ENCODE results near the gene FASTK.

Gene FASTK

DNA sequence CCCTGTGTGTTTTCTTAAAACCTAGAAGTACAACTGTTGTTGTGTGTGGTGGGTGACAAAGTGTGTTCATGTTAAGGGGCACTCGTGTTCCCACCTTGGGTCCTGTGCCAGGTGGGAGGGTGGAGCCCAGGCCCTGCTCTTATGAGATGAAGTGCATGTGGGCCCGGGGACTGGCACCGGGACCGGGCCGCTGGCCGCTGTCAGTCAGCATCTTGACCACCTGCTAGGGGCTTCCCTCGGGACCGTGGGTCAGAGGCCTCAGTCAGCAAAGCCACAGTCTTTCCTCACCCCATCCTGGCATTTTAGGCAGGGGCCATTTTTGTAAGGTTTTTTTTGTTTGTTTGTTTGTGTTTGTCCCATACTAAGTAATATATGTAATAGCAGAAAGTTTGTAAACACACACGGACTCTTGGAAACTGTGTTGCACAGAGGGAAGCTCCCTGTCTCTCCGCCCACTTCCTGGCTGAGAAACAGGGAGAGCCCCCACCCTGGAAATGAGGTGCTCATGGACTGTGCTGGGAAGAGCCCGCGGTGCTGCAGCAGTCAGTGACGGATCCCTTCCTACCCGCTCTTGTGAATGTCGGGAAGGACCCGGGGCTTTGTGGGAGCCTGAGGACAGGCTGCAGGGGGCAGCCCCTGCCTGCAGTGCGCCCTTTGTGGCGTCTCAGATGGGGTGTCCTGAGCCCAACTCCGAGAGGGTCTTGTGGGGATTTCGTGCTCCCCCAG is 19.0 kb upstream of the FASTK start:
- no peak overlapping the region for H3K4me3 ChIP-seq (ENCODE audit: low read depth, low read length)
- no peak for DNase-seq (ENCODE audit: low read depth)
- TF ChIP-seq, protein P1, sequence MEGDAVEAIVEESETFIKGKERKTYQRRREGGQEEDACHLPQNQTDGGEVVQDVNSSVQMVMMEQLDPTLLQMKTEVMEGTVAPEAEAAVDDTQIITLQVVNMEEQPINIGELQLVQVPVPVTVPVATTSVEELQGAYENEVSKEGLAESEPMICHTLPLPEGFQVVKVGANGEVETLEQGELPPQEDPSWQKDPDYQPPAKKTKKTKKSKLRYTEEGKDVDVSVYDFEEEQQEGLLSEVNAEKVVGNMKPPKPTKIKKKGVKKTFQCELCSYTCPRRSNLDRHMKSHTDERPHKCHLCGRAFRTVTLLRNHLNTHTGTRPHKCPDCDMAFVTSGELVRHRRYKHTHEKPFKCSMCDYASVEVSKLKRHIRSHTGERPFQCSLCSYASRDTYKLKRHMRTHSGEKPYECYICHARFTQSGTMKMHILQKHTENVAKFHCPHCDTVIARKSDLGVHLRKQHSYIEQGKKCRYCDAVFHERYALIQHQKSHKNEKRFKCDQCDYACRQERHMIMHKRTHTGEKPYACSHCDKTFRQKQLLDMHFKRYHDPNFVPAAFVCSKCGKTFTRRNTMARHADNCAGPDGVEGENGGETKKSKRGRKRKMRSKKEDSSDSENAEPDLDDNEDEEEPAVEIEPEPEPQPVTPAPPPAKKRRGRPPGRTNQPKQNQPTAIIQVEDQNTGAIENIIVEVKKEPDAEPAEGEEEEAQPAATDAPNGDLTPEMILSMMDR (IDR thresholded peaks at IDR 0.05; ENCODE audit: control insufficient read depth, extremely low read depth, insufficient read depth), result no peak

DNA sequence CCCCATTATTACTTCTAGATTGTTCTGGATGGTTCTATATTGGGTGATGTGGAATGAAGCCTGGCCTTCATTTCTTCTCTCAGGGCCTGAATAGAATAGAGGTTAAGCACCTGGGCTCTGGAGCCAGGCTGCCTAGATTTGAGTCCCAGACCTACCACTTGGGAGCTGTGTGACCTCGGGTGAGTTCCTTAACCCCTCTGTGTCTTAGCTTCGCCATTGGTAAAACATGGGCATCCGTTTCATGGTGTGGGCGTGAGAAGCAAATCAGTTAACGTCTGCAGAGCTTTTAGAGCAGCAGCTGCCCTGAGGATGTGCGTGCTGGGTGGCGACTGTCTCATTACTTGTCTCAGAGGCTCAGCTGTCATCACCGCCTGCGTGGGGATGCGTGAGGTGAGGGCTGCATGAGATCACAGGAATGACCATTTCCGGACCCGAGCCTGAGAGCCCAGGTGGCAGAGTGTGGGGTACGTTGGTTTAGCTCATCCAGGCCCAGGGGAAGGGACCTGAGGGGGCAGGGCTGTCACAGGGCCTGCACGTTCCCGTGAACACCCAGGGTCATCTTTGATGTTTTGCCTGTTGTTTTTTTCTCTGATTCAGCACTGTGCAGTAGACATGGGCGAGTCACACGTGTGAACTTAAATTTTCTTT is 15.3 kb upstream of the FASTK start:
- no peak overlapping the region for H3K4me3 ChIP-seq (ENCODE audit: low read depth, low read length)
- DNase-seq (ENCODE audit: low read depth), result no peak
- TF ChIP-seq, protein P1 (IDR thresholded peaks at IDR 0.05; ENCODE audit: control insufficient read depth, extremely low read depth, insufficient read depth), result no peak

DNA sequence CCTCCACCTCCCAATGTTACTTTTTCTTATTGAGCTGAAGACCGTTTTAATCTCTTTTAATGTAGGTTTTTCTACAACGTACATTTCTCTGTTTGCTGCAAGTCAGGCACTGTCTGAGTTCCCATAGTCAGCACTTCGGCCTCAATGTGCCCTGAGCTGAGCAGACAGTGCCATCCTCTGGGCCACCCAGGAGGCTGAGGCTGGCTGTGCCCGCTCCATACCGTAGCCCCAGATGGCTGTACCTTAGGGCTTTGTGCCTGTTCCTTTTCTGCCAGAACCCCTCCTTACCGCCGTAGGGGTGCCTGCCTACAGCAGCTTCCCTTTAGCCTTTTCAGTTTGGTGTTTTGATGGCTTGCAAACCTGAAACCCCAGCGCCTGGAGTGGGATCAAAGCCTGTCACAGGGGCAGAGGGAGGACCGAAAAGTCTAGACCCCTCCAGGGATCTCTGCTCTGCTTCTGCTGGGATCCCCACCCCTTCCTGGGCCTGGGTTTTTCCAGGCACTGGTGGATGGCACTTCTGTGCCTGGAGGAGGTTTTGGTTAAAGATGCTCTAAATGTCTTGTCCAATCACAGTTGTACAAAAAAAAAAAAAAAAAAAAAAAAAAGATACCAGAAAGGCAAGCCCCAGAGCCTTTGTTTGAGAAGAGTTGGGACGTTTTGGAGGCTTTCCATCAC is 14.7 kb upstream of the FASTK start:
- H3K4me3 ChIP-seq (ENCODE audit: low read depth, low read length), result no peak overlapping the region
- TF ChIP-seq, protein P1 (IDR thresholded peaks at IDR 0.05; ENCODE audit: control insufficient read depth, extremely low read depth, insufficient read depth), result no peak
- DNase-seq (ENCODE audit: low read depth), result no peak

DNA sequence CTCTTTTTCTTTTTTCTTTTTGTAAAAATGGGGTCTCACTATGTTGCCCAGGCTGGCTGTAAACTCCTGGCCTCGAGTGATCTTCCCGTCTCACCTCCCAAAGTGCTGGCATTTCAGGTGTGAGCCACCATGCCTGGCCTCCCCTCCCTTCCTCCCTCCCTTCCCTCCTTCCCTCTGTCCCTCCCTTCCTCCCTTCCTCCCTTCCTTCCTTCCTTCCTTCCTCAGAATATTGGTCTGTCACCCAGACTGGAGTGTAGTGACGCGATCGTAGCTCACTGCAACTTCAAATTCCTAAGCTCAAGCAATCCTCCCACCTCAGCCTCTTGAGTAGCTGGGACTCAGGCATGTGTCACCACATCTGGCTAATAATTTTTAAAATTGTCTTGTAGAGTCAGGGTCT is 14.1 kb upstream of the FASTK start:
- H3K4me3 ChIP-seq (ENCODE audit: low read depth, low read length), result no peak overlapping the region
- TF ChIP-seq, protein P1 (IDR thresholded peaks at IDR 0.05; ENCODE audit: control insufficient read depth, extremely low read depth, insufficient read depth), result no peak
- no peak for DNase-seq (ENCODE audit: low read depth)

DNA sequence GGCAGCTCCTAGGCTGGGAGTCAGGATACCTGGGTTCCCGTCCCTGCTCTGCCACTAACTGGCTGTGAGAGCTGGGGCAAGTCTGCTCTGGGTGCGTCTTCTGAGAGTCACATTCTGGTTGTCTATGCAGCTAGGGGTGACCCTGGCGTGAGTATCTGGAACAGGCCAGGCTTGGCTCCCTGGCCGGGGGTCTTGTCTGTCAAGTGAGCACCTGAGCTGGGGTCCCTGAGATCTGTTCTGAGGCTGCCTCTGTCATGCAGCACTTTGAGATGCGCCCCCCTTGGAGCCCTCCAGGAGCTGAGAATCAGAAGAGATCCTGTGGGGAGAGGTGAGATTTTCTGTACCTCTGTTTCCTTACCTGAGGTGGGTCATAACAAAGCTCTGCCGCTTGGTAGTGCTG is 13.1 kb upstream of the FASTK start:
- TF ChIP-seq, protein P1 (IDR thresholded peaks at IDR 0.05; ENCODE audit: control insufficient read depth, extremely low read depth, insufficient read depth), result no peak
- DNase-seq (ENCODE audit: low read depth), result no peak
- no peak overlapping the region for H3K4me3 ChIP-seq (ENCODE audit: low read depth, low read length)

DNA sequence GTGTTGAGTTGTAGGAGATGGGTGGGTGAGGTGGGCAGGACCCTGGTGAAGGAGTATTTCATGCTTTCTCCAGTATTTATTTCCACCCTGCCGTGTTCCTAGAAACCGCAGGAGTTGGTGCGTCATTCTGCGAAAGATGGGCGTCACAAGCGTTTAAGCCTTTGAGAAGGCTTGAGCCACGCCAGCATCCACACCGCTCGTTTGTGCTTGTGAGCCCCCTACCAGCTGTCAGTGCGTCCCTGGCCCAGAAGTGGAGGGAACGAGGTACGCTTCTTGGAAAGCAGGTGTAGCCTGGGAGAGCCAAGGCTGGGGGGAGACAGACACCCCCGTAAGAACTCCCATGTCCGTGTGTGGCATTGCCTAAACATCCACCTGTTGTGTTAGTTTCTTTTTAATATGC is 11.4 kb upstream of the FASTK start:
- H3K4me3 ChIP-seq (ENCODE audit: low read depth, low read length), result no peak overlapping the region
- no peak for DNase-seq (ENCODE audit: low read depth)
- TF ChIP-seq, protein P1 (IDR thresholded peaks at IDR 0.05; ENCODE audit: control insufficient read depth, extremely low read depth, insufficient read depth), result no peak
